ENCODE results near the gene ARHGEF6. TPM values are rescaled to one million over a fixed set of nuclear protein-coding genes. Genes with fewer than 3 reads are reported as not detected.
A peak's percentile ranks its signal among the peaks of the same experiment; 100 is the strongest.
"Not testable (repeated sequence)": the region's sequence is repeated elsewhere in the genome, so short reads cannot be mapped to it uniquely, and the experiment has no call there.

The ARHGEF6 gene
- polyA plus RNA-seq, 4 donors: 1.1 to 6.4 (median 3.8) TPM

GRCh38 chrX:136795132-136795531 is 14.4 kb upstream of the ARHGEF6 start:
- H3K4me1 ChIP-seq (ENCODE audit: control insufficient read depth in 3 of 3, insufficient read depth in 2 of 3, low read depth in 1 of 3, low read length in 2 of 3); H3K36me3 ChIP-seq (ENCODE audit: control insufficient read depth in 3 of 3, insufficient read depth in 2 of 3, low read depth in 1 of 3, low read length in 3 of 3); DNase-seq; H3K4me3 ChIP-seq (ENCODE audit: low read depth in 1 of 3, low read length in 3 of 3); FAIRE-seq; H3K27me3 ChIP-seq (ENCODE audit: control insufficient read depth in 3 of 3, insufficient read depth in 3 of 3, low read length in 3 of 3); H3K9me3 ChIP-seq (ENCODE audit: control insufficient read depth in 2 of 2, insufficient read depth in 1 of 2, low read depth in 1 of 2, low read length in 1 of 2); H3K27ac ChIP-seq (ENCODE audit: low read depth in 1 of 3, low read length in 2 of 3): not testable (repeated sequence)
- WGBS, 3 donors: 50 to 89% (median 50%) methylated on average over 1 of the region's 1 CpG

- WGBS, 3 donors: 95 to 99% (median 97%) methylated on average over 3 of the region's 3 CpGs
- H3K4me1 ChIP-seq (ENCODE audit: control insufficient read depth in 3 of 3, insufficient read depth in 2 of 3, low read depth in 1 of 3, low read length in 2 of 3); H3K36me3 ChIP-seq (ENCODE audit: control insufficient read depth in 3 of 3, insufficient read depth in 2 of 3, low read depth in 1 of 3, low read length in 3 of 3); H3K4me3 ChIP-seq (ENCODE audit: low read depth in 1 of 3, low read length in 3 of 3); H3K27me3 ChIP-seq (ENCODE audit: control insufficient read depth in 3 of 3, insufficient read depth in 3 of 3, low read length in 3 of 3); FAIRE-seq; H3K9me3 ChIP-seq (ENCODE audit: control insufficient read depth in 2 of 2, insufficient read depth in 1 of 2, low read depth in 1 of 2, low read length in 1 of 2); DNase-seq; H3K27ac ChIP-seq (ENCODE audit: low read depth in 1 of 3, low read length in 2 of 3): not testable (repeated sequence)
Measured at GRCh38 chrX:136794660-136795059, 13.9 kb upstream of the ARHGEF6 start.

GRCh38 chrX:136794080-136794479 is 13.3 kb upstream of the ARHGEF6 start:
- H3K9me3 ChIP-seq (ENCODE audit: control insufficient read depth in 2 of 2, insufficient read depth in 1 of 2, low read depth in 1 of 2, low read length in 1 of 2): no peaks in the 10 kb centered on the region
- H3K4me1 ChIP-seq (ENCODE audit: control insufficient read depth in 3 of 3, insufficient read depth in 2 of 3, low read depth in 1 of 3, low read length in 2 of 3): no peaks in the 10 kb centered on the region
- H3K36me3 ChIP-seq (ENCODE audit: control insufficient read depth in 3 of 3, insufficient read depth in 2 of 3, low read depth in 1 of 3, low read length in 3 of 3): no peaks in the 10 kb centered on the region
- no peaks in the 10 kb centered on the region for H3K27me3 ChIP-seq (ENCODE audit: control insufficient read depth in 3 of 3, insufficient read depth in 3 of 3, low read length in 3 of 3)
- no peak for FAIRE-seq
- DNase-seq: no peak
- H3K4me3 ChIP-seq (ENCODE audit: low read depth in 1 of 3, low read length in 3 of 3): no peak overlapping the region
- 49 to 75% (median 50%) methylated on average over 1 of the region's 1 CpG for WGBS, 3 donors
- no peak overlapping the region for H3K27ac ChIP-seq (ENCODE audit: low read depth in 1 of 3, low read length in 2 of 3)

- FAIRE-seq: no peak
- 36 to 52% (median 39%) methylated on average over 4 of the region's 4 CpGs for WGBS, 3 donors
- H3K4me1 ChIP-seq (ENCODE audit: control insufficient read depth in 3 of 3, insufficient read depth in 2 of 3, low read depth in 1 of 3, low read length in 2 of 3): no peaks in the 10 kb centered on the region
- H3K27me3 ChIP-seq (ENCODE audit: control insufficient read depth in 3 of 3, insufficient read depth in 3 of 3, low read length in 3 of 3): no peaks in the 10 kb centered on the region
- DNase-seq: no peak
- no peaks in the 10 kb centered on the region for H3K36me3 ChIP-seq (ENCODE audit: control insufficient read depth in 3 of 3, insufficient read depth in 2 of 3, low read depth in 1 of 3, low read length in 3 of 3)
- H3K4me3 ChIP-seq (ENCODE audit: low read depth in 1 of 3, low read length in 3 of 3): no peak overlapping the region
- H3K9me3 ChIP-seq (ENCODE audit: control insufficient read depth in 2 of 2, insufficient read depth in 1 of 2, low read depth in 1 of 2, low read length in 1 of 2): no peaks in the 10 kb centered on the region
- H3K27ac ChIP-seq (ENCODE audit: low read depth in 1 of 3, low read length in 2 of 3): no peak overlapping the region
Measured at GRCh38 chrX:136789856-136790255, 9.1 kb upstream of the ARHGEF6 start.

GRCh38 chrX:136784231-136784630 is 3.5 kb upstream of the ARHGEF6 start:
- H3K27me3 ChIP-seq (ENCODE audit: control insufficient read depth in 3 of 3, insufficient read depth in 3 of 3, low read length in 3 of 3): peaks cover 0 to 4% (median 0%) of the 10 kb centered on the region in 3 donors
- no peak overlapping the region for H3K27ac ChIP-seq (ENCODE audit: low read depth in 1 of 3, low read length in 2 of 3)
- no peak overlapping the region for H3K4me3 ChIP-seq (ENCODE audit: low read depth in 1 of 3, low read length in 3 of 3)
- no peaks in the 10 kb centered on the region for H3K4me1 ChIP-seq (ENCODE audit: control insufficient read depth in 3 of 3, insufficient read depth in 2 of 3, low read depth in 1 of 3, low read length in 2 of 3)
- WGBS, 3 donors: 50 to 67% (median 61%) methylated on average over 1 of the region's 1 CpG
- no peaks in the 10 kb centered on the region for H3K9me3 ChIP-seq (ENCODE audit: control insufficient read depth in 2 of 2, insufficient read depth in 1 of 2, low read depth in 1 of 2, low read length in 1 of 2)
- no peak for FAIRE-seq
- no peaks in the 10 kb centered on the region for H3K36me3 ChIP-seq (ENCODE audit: control insufficient read depth in 3 of 3, insufficient read depth in 2 of 3, low read depth in 1 of 3, low read length in 3 of 3)
- DNase-seq: peak in 1 of 2 donors; percentile 61

GRCh38 chrX:136783159-136783558 is 2.4 kb upstream of the ARHGEF6 start:
- Histone ChIP-seq H3K4me1 (ENCODE audit: control insufficient read depth in 3 of 3, insufficient read depth in 2 of 3, low read depth in 1 of 3, low read length in 2 of 3) (no peaks in the 10 kb centered on the region), H3K36me3 (ENCODE audit: control insufficient read depth in 3 of 3, insufficient read depth in 2 of 3, low read depth in 1 of 3, low read length in 3 of 3) (no peaks in the 10 kb centered on the region), H3K27ac (ENCODE audit: low read depth in 1 of 3, low read length in 2 of 3) (no peak overlapping the region), H3K4me3 (ENCODE audit: low read depth in 1 of 3, low read length in 3 of 3) (no peak overlapping the region), H3K9me3 (ENCODE audit: control insufficient read depth in 2 of 2, insufficient read depth in 1 of 2, low read depth in 1 of 2, low read length in 1 of 2) (no peaks in the 10 kb centered on the region), H3K27me3 (ENCODE audit: control insufficient read depth in 3 of 3, insufficient read depth in 3 of 3, low read length in 3 of 3) (peaks cover 0 to 4% (median 0%) of the 10 kb centered on the region in 3 donors)
- DNase-seq: no peak
- no peak for FAIRE-seq

- H3K27me3 ChIP-seq (ENCODE audit: control insufficient read depth in 3 of 3, insufficient read depth in 3 of 3, low read length in 3 of 3): peaks cover 0 to 4% (median 0%) of the 10 kb centered on the region in 3 donors
- no peaks in the 10 kb centered on the region for H3K36me3 ChIP-seq (ENCODE audit: control insufficient read depth in 3 of 3, insufficient read depth in 2 of 3, low read depth in 1 of 3, low read length in 3 of 3)
- no peaks in the 10 kb centered on the region for H3K4me1 ChIP-seq (ENCODE audit: control insufficient read depth in 3 of 3, insufficient read depth in 2 of 3, low read depth in 1 of 3, low read length in 2 of 3)
- H3K27ac ChIP-seq (ENCODE audit: low read depth in 1 of 3, low read length in 2 of 3): peak overlapping the region in 1 of 3 donors; percentile 85
- H3K4me3 ChIP-seq (ENCODE audit: low read depth in 1 of 3, low read length in 3 of 3): no peak overlapping the region
- WGBS, 3 donors: 27 to 60% (median 55%) methylated on average over 9 of the region's 9 CpGs
- FAIRE-seq (no peak), DNase-seq (no peak)
- H3K9me3 ChIP-seq (ENCODE audit: control insufficient read depth in 2 of 2, insufficient read depth in 1 of 2, low read depth in 1 of 2, low read length in 1 of 2): no peaks in the 10 kb centered on the region
Measured at GRCh38 chrX:136781180-136781797, 557 bp upstream of the ARHGEF6 start.

GRCh38 chrX:136780241-136780640 is 491 bp downstream of the ARHGEF6 start:
- Histone ChIP-seq H3K36me3 (ENCODE audit: control insufficient read depth in 3 of 3, insufficient read depth in 2 of 3, low read depth in 1 of 3, low read length in 3 of 3) (no peaks in the 10 kb centered on the region), H3K27ac (ENCODE audit: low read depth in 1 of 3, low read length in 2 of 3) (peak overlapping the region; percentile 3 to 86 (median 6)), H3K4me1 (ENCODE audit: control insufficient read depth in 3 of 3, insufficient read depth in 2 of 3, low read depth in 1 of 3, low read length in 2 of 3) (no peaks in the 10 kb centered on the region), H3K4me3 (ENCODE audit: low read depth in 1 of 3, low read length in 3 of 3) (peak overlapping the region; percentile 22 to 23 (median 22)), H3K9me3 (ENCODE audit: control insufficient read depth in 2 of 2, insufficient read depth in 1 of 2, low read depth in 1 of 2, low read length in 1 of 2) (no peaks in the 10 kb centered on the region), H3K27me3 (ENCODE audit: control insufficient read depth in 3 of 3, insufficient read depth in 3 of 3, low read length in 3 of 3) (peaks cover 0 to 4% (median 0%) of the 10 kb centered on the region in 3 donors)
- no peak for DNase-seq
- WGBS, 3 donors: 24 to 30% (median 24%) methylated on average over 2 of the region's 2 CpGs
- peak; percentile 26 for FAIRE-seq

GRCh38 chrX:136779346-136779781 is 1.4 kb downstream of the ARHGEF6 start:
- Histone ChIP-seq H3K27ac (ENCODE audit: low read depth in 1 of 3, low read length in 2 of 3) (peak overlapping the region in 2 of 3 donors; percentile 17 to 82), H3K4me3 (ENCODE audit: low read depth in 1 of 3, low read length in 3 of 3) (no peak overlapping the region)
- no peak for FAIRE-seq

More at GRCh38 chrX:136779346-136779781, 1.4 kb downstream of the ARHGEF6 start:
- no peaks in the 10 kb centered on the region for H3K9me3 ChIP-seq (ENCODE audit: control insufficient read depth in 2 of 2, insufficient read depth in 1 of 2, low read depth in 1 of 2, low read length in 1 of 2)
- 25 to 60% (median 46%) methylated on average over 4 of the region's 4 CpGs for WGBS, 3 donors
- H3K36me3 ChIP-seq (ENCODE audit: control insufficient read depth in 3 of 3, insufficient read depth in 2 of 3, low read depth in 1 of 3, low read length in 3 of 3): no peaks in the 10 kb centered on the region
- H3K4me1 ChIP-seq (ENCODE audit: control insufficient read depth in 3 of 3, insufficient read depth in 2 of 3, low read depth in 1 of 3, low read length in 2 of 3): no peaks in the 10 kb centered on the region
- peak in 1 of 2 donors; percentile 23 for DNase-seq
- H3K27me3 ChIP-seq (ENCODE audit: control insufficient read depth in 3 of 3, insufficient read depth in 3 of 3, low read length in 3 of 3): peaks cover 0 to 4% (median 0%) of the 10 kb centered on the region in 3 donors

All from small intestine (tissue), 7 donors.